Islet of Langerhans (tissue), 1 donor: ENCODE measurements around the gene KLHL24.
"Not testable (repeated sequence)": the region's sequence is repeated elsewhere in the genome, so short reads cannot be mapped to it uniquely, and the experiment has no call there.

ENCODE experiments used
- FAIRE-seq: peaks from one replicate; lab custom pipeline; 2011; peaks lifted over from hg19 to GRCh38; lab: Jason Lieb, UNC

Gene KLHL24

DNA sequence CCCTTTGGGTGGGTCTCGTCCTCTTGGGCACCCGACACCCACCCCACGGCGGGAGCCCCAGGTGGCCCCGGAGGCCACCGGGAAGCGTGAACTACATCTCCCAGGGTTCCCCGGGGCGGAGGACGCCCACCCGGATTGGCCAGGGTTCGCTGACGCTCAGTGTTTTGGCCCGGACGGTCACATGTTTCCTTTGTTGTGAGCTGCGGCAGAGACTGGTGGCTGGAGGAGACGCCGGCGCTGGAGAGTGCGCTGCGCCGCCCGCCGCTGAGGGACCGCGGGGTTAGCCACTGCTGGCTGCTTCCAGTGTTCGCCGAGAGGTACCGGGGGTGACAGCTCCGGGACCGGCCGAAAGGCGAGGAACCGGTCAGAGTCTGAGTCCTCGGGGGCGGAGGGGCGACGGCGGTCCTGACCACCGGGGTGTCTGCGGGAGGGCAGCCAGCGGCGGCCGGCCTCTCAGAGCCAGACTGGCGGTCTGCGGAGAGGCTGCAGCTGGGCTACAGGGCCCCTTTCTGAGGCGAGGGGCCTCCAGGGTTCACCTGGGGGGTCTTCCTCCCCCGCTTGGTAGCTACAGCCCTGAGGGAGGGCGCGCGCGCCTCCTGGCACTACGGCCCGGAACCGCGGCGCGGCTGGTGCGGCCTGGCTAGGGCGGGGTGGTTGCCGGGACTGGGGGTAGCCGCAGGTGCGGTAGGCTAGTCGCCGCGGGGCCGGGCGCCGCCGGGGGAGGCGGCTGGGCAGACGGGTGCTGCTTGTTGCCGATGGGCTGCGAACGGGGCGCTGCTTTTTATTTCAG lies at the start of gene KLHL24:
Gene KLHL24, plus strand, starts transcription at position 193 of the 790 bp plus-strand sequence. CDS start 14,734 bp downstream, outside the sequence.
- no peak for FAIRE-seq

DNA sequence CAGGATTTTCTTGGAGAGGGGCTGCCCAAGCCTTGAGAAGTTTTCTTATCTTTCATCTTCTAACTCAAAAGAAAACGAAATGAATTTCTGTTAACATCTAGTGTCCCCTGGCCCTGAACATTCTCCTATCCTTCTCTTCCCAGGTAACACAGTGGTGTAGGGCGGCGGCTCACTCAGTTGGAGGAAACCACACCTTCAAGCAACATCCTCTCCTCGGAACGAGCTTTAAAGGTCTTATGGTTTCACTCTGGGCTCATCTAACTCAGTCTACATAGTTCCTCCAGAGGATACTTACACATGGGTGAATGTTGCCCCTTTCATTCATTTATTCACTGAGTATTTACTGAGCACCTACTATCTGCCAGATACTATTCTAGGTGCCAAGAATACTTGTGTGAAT lies 48.9 kb upstream of the KLHL24 start:
- FAIRE-seq: no peak

DNA sequence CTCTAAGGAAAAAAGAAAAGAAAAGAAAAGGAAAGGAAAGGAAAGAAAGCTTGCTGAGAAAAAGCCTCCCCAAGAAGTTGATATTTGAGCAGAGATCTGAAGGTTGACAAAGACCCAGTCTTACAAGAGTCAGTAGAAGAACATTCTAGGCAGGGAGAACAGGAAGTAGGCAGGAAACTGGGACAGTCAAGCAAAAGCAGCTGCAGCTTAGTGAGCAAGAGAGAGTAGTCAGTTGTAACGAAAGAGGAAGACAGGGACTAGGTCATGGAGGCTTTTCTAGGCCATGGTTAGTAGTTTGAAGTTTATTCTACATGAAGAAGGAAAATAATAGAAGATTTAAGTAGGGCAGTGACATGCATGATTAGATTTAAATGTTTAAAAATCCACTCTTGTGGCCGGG lies 48.1 kb upstream of the KLHL24 start:
- no peak for FAIRE-seq

DNA sequence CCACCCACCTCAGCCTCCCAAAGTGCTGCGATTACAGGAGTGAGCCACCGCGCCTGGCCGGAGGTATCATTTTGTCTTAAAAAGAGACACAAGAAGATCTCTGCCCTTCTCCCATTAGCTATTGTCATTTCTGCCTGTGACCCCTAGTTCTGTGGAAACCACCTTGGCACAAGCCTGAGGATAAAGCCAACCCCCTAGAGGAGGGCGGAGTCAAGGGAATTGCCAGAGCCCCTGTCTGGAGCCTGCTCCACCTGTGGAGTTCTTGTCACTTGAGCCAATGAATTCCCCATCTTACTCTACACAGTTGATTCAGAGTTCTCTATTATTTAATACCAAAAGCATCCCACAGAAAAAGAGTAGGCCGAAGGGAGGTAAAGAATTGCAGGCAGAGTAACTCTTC lies 45.0 kb upstream of the KLHL24 start:
- no peak for FAIRE-seq

DNA sequence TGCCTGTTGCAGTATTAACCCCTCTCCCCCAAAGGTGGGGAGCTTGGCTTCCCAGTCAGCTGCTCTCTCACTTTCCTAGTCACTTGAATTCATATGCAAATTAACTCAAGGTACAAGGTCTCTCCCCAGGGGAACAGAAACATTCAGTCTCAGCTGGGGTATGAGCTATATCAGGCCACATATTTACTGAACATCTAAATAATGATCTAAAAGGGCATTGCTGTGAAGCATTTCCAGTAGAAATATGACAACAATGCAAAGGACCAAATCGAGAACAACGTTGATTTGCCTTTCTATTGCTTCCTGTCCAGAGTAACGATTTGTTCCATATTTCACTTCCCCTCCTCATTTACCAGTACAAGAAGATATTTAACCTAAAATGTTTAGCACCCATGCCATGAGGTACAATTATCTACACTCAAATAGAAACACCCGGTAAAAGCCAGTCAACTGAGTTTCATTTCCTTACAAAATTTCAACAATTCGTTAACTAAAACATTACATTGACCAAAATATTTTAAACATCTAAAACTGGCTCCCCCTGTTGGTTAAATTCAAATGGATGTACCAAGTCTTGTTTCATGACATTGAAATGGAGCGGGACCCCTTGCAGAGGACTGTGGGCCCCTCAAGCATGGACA lies 43.4 kb upstream of the KLHL24 start:
- FAIRE-seq: no peak

DNA sequence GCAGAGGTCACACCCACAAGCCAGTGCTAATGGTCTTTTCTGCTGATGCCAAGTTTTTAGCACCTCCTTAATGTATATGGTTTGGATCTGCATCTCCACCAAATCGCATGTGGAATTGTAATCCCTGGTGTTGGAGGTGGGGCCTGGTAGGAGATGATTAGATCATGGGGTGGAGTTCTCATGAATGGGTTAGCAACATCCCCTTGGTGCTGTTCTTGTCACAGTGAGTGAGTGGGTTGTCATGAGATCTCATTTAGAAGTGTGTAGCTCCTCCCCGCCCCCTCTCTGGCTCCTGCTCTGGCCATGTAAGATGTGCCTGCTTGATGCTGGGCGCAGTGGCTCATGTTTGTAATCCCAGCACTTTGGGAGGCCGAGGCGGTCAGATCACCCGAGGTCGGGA lies 42.6 kb upstream of the KLHL24 start:
- FAIRE-seq: no peak

DNA sequence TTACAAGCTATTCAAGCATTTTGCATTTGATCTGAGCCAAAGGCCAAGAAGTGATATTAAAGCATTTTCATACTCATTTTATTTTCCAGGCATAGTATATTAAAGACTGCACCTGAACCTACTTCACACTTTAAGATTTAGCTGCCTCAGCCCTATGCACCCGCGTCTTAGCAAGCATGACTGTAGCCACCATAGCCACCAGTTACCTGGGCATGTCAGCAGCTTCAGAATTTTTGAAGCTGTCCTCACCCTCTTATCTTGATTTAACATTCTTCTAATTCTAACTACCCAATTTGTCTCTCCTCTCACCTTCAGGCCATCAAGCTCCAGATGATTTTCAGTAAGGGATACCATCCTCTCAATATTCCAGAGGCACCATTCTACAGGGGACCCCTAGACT lies 40.8 kb upstream of the KLHL24 start:
- no peak for FAIRE-seq

DNA sequence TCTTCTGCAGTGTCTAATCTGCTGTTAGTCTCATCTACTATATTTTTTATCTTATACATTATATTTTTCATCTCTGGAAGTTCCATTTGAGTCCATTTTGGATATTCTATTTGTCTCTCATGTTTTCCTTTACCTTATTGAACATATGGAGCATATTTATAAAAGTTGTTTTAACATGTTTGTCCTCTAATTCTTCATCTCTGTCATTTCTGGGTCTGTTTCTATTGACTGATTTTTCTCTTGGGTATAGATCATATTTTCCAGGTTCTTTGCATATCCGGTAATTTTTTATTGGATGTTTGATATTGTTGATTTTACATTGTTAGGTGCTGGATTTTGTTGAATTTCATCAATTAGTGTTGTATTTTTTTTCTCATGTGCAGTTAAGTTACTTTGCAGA lies 37.5 kb upstream of the KLHL24 start:
- FAIRE-seq: no peak

DNA sequence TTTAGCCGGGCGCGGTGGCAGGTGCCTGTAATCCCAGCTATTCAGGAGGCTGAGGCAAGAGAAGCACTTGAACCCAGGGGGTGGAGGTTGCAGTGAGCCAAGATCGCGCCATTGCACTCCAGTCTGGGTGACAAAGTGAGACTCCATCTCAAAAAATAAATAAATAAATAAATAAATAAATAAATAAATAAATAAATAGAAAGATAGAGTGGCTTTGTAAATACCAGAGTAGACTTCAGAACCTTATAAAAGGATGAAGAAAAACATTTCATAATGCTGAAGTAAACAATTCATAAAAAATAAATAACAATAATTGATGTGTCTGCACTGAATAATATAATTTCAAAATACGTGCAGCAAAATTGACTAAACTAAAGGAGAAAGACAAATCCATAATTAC lies 24.1 kb upstream of the KLHL24 start:
- not testable (repeated sequence) for FAIRE-seq

DNA sequence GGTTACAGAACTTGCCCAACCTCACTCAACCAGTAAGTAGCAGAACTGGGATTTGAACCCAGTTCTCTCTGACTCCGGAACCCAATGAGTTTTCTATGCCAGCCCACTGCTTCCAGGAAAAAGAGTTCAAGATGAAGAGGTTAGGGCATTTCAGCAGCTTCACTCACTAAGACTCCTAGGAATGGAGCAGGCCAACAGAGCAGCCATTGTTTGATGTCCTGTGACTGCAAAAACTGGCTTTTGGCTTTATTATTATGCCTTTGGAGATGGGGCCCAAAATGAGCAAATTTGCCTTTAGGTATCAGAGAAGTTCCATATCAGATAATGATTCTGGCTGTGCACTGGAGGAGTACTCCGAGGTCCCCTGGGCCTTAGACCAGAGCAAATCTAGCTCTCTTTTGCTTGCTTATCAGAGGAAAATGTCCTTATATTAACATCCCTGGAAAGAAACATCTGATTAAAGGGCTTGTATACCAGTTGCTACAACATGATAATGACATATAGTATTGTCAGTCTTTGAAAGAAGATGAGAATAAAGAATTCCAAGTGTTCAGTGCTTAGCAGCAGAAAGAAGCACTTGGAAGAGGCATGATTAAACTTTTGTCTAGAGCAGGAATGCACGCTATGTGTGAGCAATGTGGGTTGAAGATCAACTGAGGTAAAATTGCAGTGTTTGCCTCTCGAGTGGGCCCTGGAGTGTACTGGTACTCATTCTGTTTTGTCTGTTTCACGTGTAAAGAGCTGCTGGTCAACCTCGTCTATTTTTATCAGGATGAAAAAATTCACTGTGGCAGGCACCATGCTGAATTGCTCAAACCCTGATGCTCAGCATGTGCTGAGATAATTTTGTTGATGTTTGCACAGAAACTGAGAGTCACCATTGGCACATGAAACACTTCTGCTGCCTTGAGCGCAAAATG lies 21.8 kb upstream of the KLHL24 start:
- no peak for FAIRE-seq

- no peak for FAIRE-seq
Measured at GRCh38 chr3:183618542-183618941, 16.9 kb upstream of the KLHL24 start.

GRCh38 chr3:183619010-183619409 lies 16.4 kb upstream of the KLHL24 start:
- no peak for FAIRE-seq

DNA sequence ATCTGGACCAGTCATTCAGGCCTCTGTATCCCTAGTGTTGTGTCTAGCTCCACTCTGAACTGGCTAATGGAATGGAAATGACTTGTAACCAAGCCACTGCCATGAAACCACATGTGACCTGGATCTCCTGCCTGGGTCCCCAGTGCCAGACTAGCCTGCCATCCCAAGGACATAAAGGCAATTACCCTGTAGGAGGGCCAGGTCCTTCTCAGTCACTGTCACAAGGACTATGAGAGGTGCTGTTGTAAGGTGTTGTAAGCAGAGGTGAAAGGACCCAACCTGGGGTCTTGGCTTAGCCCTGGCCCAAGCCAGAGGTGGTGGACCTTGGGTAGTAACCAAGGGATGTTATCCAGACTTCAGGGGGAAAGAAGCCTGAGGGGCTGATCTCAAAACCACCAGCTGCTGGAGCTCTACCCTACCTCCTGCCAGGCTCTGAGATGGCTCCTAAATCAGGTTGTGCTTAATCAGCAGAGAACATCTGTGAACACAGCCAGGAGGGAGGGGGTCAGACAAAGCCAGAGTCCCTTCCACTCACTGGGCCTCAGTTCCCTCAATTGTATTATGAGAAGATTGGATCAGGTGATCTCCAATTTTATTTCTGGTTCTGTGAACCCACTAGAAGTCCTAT lies 15.7 kb upstream of the KLHL24 start:
- FAIRE-seq: no peak

- FAIRE-seq: no peak
Measured at GRCh38 chr3:183620252-183620628, 15.2 kb upstream of the KLHL24 start.

DNA sequence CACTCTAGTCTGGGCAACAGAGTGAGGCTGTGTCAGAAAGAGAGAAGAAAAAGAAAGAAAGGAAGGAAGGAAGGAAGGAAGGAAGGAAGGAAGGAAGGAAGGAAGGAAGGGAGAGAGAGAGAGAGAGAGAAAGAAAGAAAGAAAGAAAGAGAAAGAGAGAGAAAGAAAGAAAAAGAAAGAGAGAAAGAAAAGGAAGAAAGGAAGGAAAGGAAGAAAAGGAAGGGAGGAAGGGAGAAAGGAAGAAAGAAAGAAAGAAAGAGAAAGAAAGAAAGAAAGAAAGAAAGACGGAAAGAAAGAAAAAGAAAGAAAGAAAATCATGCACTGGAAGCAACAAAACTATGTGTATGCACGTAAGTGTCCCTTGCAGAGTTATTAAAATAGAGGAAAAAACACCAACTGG lies 12.9 kb upstream of the KLHL24 start:
- not testable (repeated sequence) for FAIRE-seq

DNA sequence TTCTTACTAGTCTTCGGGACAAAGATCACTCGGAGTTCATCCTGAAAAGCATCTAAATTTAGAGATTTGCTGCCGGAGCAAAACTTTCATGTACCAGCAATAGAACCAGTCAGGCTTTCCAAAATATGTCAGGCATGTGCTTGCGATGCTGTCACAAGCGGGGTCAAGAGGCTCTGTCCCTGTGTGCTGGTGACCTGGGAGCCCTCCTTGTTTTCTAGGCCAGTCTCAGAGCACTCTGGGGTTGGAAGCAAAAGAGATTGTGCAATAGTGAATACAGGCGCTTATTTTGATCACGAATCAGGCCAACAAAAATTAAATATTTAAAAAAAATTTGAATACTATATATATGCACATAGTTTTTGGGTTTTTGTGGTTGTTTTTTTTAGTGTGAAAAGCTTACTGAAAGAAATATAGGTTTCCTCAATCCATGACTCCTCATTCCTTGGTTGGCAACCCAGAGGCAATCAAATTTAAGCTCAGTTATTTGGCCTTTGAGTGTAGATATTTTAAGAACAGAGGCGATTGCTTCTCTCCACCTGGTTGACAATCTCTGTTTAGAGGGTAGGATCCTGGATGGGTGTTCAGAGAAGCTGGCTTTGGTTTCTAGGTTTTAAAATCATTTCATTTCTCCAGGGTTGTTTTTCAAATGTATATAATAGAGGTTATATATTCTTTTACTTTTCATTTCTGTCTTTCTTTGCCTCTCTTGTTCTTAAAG lies 8.4 kb upstream of the KLHL24 start:
- FAIRE-seq: no peak

GRCh38 chr3:183629546-183630301 lies 5.7 kb upstream of the KLHL24 start:
- no peak for FAIRE-seq

DNA sequence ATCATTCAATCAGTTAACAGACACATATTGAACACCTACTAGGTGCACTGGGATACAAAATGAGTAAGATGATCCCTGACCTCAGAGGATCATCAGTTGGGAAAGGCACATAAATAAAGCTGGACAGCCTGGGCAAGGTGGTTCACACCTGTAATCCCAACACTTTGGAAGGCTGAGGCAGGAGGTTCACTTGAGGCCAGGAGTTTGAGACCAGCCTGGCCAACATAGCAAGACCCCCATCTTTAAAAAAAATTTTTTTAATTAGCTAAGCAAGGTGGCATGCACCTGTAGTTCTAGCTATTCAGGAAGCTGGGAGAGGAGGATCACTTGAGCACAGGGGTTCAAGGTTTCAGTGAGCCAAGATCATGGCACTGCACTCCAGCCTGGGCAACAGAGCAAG lies 3.7 kb upstream of the KLHL24 start:
- FAIRE-seq: no peak

DNA sequence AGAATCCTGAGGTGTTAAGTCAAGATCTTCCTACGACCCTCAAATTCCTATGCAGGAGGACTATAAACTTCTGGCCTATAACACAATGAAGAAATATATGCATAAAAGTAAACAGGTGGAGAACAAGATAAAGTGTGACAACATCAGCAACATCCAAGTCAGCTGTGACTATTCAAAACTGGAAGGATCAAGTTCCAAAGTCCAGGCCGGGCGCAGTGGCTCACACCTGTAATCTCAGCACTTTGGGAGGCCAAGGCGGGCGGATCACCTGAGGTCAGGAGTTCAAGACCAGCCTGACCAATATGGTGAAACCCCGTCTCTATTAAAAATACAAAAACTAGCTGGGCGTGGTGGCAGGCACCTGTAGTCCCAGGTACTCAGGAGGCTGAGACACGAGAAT lies 2.7 kb upstream of the KLHL24 start:
- not testable (repeated sequence) for FAIRE-seq

GRCh38 chr3:183634707-183635106 lies 716 bp upstream of the KLHL24 start:
- no peak for FAIRE-seq

DNA sequence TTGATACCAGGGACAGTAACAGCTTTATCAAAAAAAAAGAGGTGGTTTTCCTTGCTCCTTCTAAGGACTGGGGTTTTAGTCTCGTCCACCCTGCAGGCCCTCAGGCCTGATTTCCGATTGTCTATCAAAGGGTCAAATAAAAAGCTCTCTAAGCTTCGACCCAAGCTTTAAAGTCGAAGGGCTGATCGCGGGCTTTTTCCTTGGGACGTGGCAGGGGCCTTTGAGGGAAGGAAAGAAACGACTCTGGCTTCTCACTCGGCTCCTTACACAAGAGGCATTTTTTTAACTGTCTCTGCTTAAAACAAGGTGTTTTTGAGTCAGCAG lies 354 bp upstream of the KLHL24 start:
- FAIRE-seq: no peak
